ENCODE measurements around the gene ANO5. TPM values are rescaled to one million over a fixed set of nuclear protein-coding genes. Genes with fewer than 3 reads are reported as not detected.

Gene ANO5
- total RNA-seq, 1 experiment from 2014 or later, result 3.4 TPM

GRCh38 chr11:22302368-22302767 lies 109.5 kb downstream of the ANO5 start:
- H3K27me3 Mint-ChIP-seq (ENCODE audit: low read depth), result peaks cover 2% of the 10 kb centered on the region; the same call in 1 of the 2 replicates

More at GRCh38 chr11:22302368-22302767, 109.5 kb downstream of the ANO5 start:
- Histone ChIP-seq H2BK5ac (ENCODE audit: insufficient read length, low read length) (no peak overlapping the region), H4K91ac (ENCODE audit: insufficient read length, low read depth, low read length) (no peak overlapping the region), H2BK15ac (ENCODE audit: low read depth, low read length) (no peak overlapping the region), H3K9me3 (ENCODE audit: control insufficient read depth, low read depth, low read length) (no peaks in the 10 kb centered on the region), H3K79me1 (ENCODE audit: insufficient read depth, low read depth, low read length, poor library complexity, severe bottlenecking) (no peaks in the 10 kb centered on the region), H4K8ac (replicated peaks; ENCODE audit: insufficient read length, low read depth, low read length) (no peak overlapping the region), H3K18ac (ENCODE audit: insufficient read length, low read depth, low read length) (no peak overlapping the region), H4K20me1 (ENCODE audit: control insufficient read depth, insufficient read depth, insufficient read length) (no peaks in the 10 kb centered on the region), H3T11ph (ENCODE audit: low read length) (no peak overlapping the region), H3K23ac (ENCODE audit: insufficient read length, low read depth, low read length) (no peak overlapping the region), H3K23me2 (ENCODE audit: insufficient read length, low read depth, low read length, poor library complexity, severe bottlenecking) (no peaks in the 10 kb centered on the region), H2BK12ac (ENCODE audit: insufficient read length, low read depth, low read length) (no peak overlapping the region), H3K27me3 (ENCODE audit: insufficient read depth, low read length) (no peaks in the 10 kb centered on the region), H3K14ac (ENCODE audit: insufficient read depth, low read length) (no peak overlapping the region), H3K4me2 (ENCODE audit: insufficient read depth, insufficient read length, low read length) (no peak overlapping the region), H2BK20ac (ENCODE audit: low read depth, low read length, poor library complexity, severe bottlenecking) (no peak overlapping the region), H3K9ac (ENCODE audit: extremely low read depth, insufficient read length, low read length) (no peak overlapping the region), H4K5ac (ENCODE audit: insufficient read length, low read depth, low read length) (no peak overlapping the region), H3K4me1 (ENCODE audit: insufficient read depth, low read length) (no peaks in the 10 kb centered on the region), H2AK5ac (ENCODE audit: insufficient read length, low read length) (no peak overlapping the region), H3K27ac (ENCODE audit: insufficient read length, low read depth, low read length) (no peak overlapping the region), H3K4ac (ENCODE audit: low read depth, low read length) (no peak overlapping the region), H2BK120ac (ENCODE audit: low read depth, low read length, poor library complexity, severe bottlenecking) (no peak overlapping the region), H2AFZ (ENCODE audit: low read length) (no peak overlapping the region), H3K56ac (ENCODE audit: insufficient read length, low read depth, low read length) (no peak overlapping the region), H3K79me2 (ENCODE audit: insufficient read depth, low read length) (no peaks in the 10 kb centered on the region)
- DNase-seq, result no peak
- TF ChIP-seq, protein P1, sequence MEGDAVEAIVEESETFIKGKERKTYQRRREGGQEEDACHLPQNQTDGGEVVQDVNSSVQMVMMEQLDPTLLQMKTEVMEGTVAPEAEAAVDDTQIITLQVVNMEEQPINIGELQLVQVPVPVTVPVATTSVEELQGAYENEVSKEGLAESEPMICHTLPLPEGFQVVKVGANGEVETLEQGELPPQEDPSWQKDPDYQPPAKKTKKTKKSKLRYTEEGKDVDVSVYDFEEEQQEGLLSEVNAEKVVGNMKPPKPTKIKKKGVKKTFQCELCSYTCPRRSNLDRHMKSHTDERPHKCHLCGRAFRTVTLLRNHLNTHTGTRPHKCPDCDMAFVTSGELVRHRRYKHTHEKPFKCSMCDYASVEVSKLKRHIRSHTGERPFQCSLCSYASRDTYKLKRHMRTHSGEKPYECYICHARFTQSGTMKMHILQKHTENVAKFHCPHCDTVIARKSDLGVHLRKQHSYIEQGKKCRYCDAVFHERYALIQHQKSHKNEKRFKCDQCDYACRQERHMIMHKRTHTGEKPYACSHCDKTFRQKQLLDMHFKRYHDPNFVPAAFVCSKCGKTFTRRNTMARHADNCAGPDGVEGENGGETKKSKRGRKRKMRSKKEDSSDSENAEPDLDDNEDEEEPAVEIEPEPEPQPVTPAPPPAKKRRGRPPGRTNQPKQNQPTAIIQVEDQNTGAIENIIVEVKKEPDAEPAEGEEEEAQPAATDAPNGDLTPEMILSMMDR (conservative IDR thresholded peaks at IDR 0.05), result no peak
- Mint-ChIP-seq H3K36me3 (ENCODE audit: insufficient read depth in 1 of 3, low read depth in 3 of 3) (no peaks in the 10 kb centered on the region), H3K4me3 (no peak overlapping the region), H3K27ac (no peak overlapping the region), H3K4me1 (no peaks in the 10 kb centered on the region), H3K9me3 (no peaks in the 10 kb centered on the region)

Data from H9 (cell line).